Right lobe of liver (tissue), 6 donors: ENCODE data around the gene DARS2. TPM values are rescaled to one million over a fixed set of nuclear protein-coding genes. Genes with fewer than 3 reads are reported as not detected.
"Not testable (repeated sequence)": the region's sequence is repeated elsewhere in the genome, so short reads cannot be mapped to it uniquely, and the experiment has no call there.

Source experiments
- ATAC-seq, 4 donors: fragments of 200-7000 bp; cut with Tn5 transposase; one replicate each; pipeline ENCODE4 v1.9.1; 2020; ENCODE audit warnings: mild to moderate bottlenecking in 4 of 4, moderate library complexity in 4 of 4
- DNase-seq, 3 donors: peaks; one replicate each; pipeline ENCODE4 v3.0.0-alpha.2; 2020
- H3K27ac ChIP-seq, 3 donors: fragments of 200-600 bp; one replicate each; pipeline ENCODE4 v1.8.0; 2022
- H3K27me3 ChIP-seq, 2 donors: fragments of 200-600 bp; one replicate each; pipeline ENCODE4 v1.8.0; 2022
- H3K36me3 ChIP-seq, 4 donors: fragments of 200-600 bp; sonication (generic) in 1 of 4; one replicate each; pipeline versions ENCODE4 v1.5.1 to v1.8.0; 2017 to 2022; ENCODE audit warnings: control low read depth in 1 of 4
- H3K4me1 ChIP-seq, 4 donors: fragments of 200-600 bp; sonication (generic) in 1 of 4; one replicate each; pipeline versions ENCODE4 v1.5.1 to v1.8.0; 2017 to 2022; ENCODE audit warnings: control low read depth in 1 of 4
- H3K4me3 ChIP-seq, 3 donors: fragments of 200-600 bp; one replicate each; pipeline ENCODE4 v1.8.0; 2022
- H3K9me3 ChIP-seq, 4 donors: fragments of 200-600 bp; sonication (generic) in 1 of 4; one replicate each; pipeline versions ENCODE4 v1.5.1 to v1.8.0; 2017 to 2022; ENCODE audit warnings: control low read depth in 1 of 4
- CTCF ChIP-seq, 4 donors: fragments of 200-600 bp in 3 of 4; fragments of 450-650 bp in 1 of 4; IDR thresholded peaks; one replicate each; pipeline versions ENCODE4 v1.5.1 to v1.8.0; 2016 to 2022; ENCODE audit warnings: antibody characterized with exemption in 4 of 4, mild to moderate bottlenecking in 2 of 4
- POLR2A ChIP-seq: fragments of 450-650 bp; IDR thresholded peaks from one replicate; pipeline ENCODE4 v1.6.1; 2017; ENCODE audit warnings: antibody characterized with exemption, mild to moderate bottlenecking
- WGBS: methylation state at CpG from one replicate; pipeline ENCODE4 v1.1.6; 2018; ENCODE audit warnings: low coverage, low lambda C conversion rate; ENCODE audit not compliant: insufficient coverage; ENCODE audit errors: missing lambda C conversion rate; 5-methylcytosine and 5-hydroxymethylcytosine counted together
- intact Hi-C, 2 donors: fragments of 100-400 bp; cut with DNase I; formaldehyde crosslinking; loops; one replicate each; pipeline versions ENCODE4 v1.11.2 to v1.14.1; 2022
- total RNA-seq, 6 experiments: library from RNA; depleted of rRNA in 2 of 6; stranded (reverse); fragments of >200 nt in 2 of 6; fragmentation: NEBNext Ultra II Directional in 3 of 6; extraction: Animal tissue kit (Norgen Biotek cat#: 25700) in 3 of 6; gene quantifications; one replicate each; pipeline versions ENCODE4 v1.1.0 to v1.2.4, GENCODE V29; 2016 to 2023
- donor health status: DM: no; HTN: yes; CAD: no.
- donor health status: DM: no; HTN: no; CAD: no.
- donor health status: DM: no; HTN: no; CAD: no.
- donor health status: DM: no; HTN: yes; CAD: no.
- donor health status: DM: no; HTN: yes; CAD: no.

Gene DARS2
- total RNA-seq, 6 experiments from 2014 or later, result 10.0 to 14.6 (median 13.4) TPM

DNA sequence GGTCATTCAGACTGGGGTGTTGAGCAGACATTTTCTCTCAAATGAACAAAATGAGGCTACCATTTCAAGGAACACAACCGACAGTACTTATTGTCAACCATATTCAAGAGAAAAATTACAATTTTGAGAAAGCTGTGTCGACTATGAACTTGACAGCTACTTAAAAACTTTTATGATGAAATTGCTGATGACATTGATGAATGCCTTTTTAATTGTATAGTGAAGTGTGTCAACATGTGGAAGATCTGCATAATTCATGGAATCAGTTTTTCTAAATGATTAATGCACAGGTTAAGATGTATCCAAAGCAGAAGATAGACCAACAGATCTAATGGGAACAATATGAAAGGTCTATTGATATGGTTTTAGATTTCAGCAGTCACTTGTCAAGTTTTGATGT is 34.6 kb upstream of the DARS2 start:
- 100% methylated on average over 2 of the region's 2 CpGs for WGBS
- no peak for TF ChIP-seq CTCF (IDR thresholded peaks at IDR 0.05)
- no peak for TF ChIP-seq POLR2A

DNA sequence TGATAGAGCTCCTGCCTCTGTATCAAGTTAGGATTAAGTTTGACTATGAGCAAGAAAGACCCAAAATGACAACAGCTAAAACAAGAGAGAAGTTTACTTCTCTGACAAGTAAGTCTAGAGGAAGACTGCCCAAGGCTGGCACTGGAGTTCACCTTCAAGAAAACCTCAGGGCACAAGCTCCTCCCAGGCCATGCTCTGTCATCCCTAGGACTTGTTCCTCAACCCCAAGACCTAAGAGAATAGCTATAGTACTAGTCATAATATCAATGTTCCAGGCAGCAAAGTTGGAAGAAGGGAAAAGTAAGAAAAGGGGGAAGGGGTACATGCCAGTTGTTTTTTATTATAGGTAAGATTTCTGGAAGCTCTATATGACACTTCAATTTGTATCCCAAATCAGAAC is 26.4 kb upstream of the DARS2 start:
- DNase-seq (no peak), ATAC-seq (no peak)
- Histone ChIP-seq H3K27me3 (no peaks in the 10 kb centered on the region), H3K4me1 (no peaks in the 10 kb centered on the region), H3K4me3 (no peak overlapping the region), H3K36me3 (no peaks in the 10 kb centered on the region), H3K9me3 (no peaks in the 10 kb centered on the region), H3K27ac (no peak overlapping the region)
- no peak for TF ChIP-seq CTCF (IDR thresholded peaks at IDR 0.05)
- TF ChIP-seq POLR2A, result no peak
- intact Hi-C loops, result no loop called here

More for the DNA sequence above, 34.6 kb upstream of the DARS2 start:
- Histone ChIP-seq H3K27ac (no peak overlapping the region), H3K4me3 (no peak overlapping the region), H3K9me3 (no peaks in the 10 kb centered on the region), H3K4me1 (no peaks in the 10 kb centered on the region), H3K27me3 (no peaks in the 10 kb centered on the region), H3K36me3 (peaks cover 0 to 25% (median 2%) of the 10 kb centered on the region in 4 donors)
- ATAC-seq (no peak), DNase-seq (no peak)
- intact Hi-C loops, result no loop called here

DNA sequence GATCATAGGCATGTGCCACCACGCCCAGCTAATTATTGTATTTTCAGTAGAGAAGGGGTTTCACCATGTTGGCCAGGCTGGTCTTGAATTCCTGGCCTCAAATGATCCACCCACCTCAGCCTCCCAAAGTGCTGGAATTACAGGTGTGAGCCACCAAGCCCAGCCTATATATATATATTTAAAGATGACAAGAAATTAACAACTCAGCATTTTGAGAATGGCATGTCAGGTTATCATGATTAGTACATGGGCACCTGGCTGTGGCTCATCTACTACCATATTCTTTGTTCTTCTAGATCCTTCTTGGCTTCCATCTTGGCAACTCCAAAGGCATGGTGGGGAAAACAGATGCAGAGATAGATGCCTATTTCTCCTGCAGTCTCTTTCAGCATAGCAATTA is 24.5 kb upstream of the DARS2 start:
- H3K9me3 ChIP-seq, H3K27ac ChIP-seq, H3K4me1 ChIP-seq, H3K4me3 ChIP-seq, intact Hi-C loops, H3K36me3 ChIP-seq, H3K27me3 ChIP-seq, DNase-seq, ATAC-seq: not testable (repeated sequence)
- WGBS, result 100% methylated on average over 1 of the region's 1 CpG

DNA sequence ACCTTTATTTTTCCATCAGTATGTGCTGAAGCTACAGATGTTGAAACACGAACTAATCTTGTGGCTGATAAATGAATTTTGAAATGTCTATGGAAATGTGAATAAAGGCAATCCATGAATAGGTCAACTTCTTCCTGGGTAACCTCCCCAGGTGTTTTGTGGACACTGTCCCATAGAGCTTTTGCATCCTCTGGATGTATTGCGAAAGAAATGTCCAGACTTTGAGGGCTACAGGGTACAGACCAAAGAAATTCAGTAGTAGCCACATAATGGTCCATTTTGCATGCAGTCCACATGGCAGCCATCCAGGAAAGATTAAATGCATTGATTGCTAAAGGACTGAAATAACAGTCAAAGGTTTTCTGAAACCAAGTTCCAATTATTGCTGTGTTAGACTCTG is 21.5 kb upstream of the DARS2 start:
- Histone ChIP-seq H3K4me3 (no peak overlapping the region), H3K27me3 (no peaks in the 10 kb centered on the region), H3K9me3 (no peaks in the 10 kb centered on the region), H3K4me1 (no peaks in the 10 kb centered on the region), H3K36me3 (no peaks in the 10 kb centered on the region), H3K27ac (no peak overlapping the region)
- intact Hi-C loops, result no loop called here
- DNase-seq (no peak), ATAC-seq (no peak)
- WGBS, result 81% methylated on average over 2 of the region's 2 CpGs
- TF ChIP-seq POLR2A, result no peak
- TF ChIP-seq CTCF (IDR thresholded peaks at IDR 0.05), result no peak

GRCh38 chr1:173813654-173814053 is 10.8 kb upstream of the DARS2 start:
- DNase-seq, H3K36me3 ChIP-seq, ATAC-seq, H3K27me3 ChIP-seq, H3K27ac ChIP-seq, H3K9me3 ChIP-seq, intact Hi-C loops, H3K4me3 ChIP-seq, H3K4me1 ChIP-seq: not testable (repeated sequence)
- 97% methylated on average over 5 of the region's 5 CpGs for WGBS

DNA sequence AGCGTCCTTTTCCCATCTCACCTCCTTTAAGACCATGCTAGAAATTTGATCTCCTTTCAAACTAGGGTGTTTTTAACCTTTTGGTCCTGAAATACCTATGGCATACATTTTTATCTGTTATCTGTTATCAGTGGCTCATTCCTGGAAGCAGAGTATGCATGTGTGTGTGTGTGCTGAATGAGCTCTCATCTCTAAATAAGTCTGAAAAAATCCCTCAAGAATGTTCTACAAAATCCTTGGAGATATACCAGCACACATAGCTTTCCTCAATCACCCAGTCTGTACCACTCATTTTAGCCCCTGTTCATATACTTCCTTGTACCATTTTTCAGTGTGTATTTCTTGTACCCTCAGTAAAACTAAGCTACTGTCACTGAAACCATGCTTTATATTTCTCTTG is 6.0 kb upstream of the DARS2 start:
- ATAC-seq (no peak), DNase-seq (no peak)
- TF ChIP-seq CTCF (IDR thresholded peaks at IDR 0.05), result no peak
- TF ChIP-seq POLR2A, result no peak
- no peak overlapping the region for H3K27ac ChIP-seq
- WGBS, result 73% methylated on average over 1 of the region's 1 CpG
- no peaks in the 10 kb centered on the region for H3K9me3 ChIP-seq
- intact Hi-C loops, result no loop called here
- H3K4me1 ChIP-seq, result peaks cover 0 to 3% (median 0%) of the 10 kb centered on the region in 4 donors
- no peaks in the 10 kb centered on the region for H3K27me3 ChIP-seq
- H3K4me3 ChIP-seq, result no peak overlapping the region
- no peaks in the 10 kb centered on the region for H3K36me3 ChIP-seq
